ENCODE results near the gene SLC10A4.

The SLC10A4 gene

DNA sequence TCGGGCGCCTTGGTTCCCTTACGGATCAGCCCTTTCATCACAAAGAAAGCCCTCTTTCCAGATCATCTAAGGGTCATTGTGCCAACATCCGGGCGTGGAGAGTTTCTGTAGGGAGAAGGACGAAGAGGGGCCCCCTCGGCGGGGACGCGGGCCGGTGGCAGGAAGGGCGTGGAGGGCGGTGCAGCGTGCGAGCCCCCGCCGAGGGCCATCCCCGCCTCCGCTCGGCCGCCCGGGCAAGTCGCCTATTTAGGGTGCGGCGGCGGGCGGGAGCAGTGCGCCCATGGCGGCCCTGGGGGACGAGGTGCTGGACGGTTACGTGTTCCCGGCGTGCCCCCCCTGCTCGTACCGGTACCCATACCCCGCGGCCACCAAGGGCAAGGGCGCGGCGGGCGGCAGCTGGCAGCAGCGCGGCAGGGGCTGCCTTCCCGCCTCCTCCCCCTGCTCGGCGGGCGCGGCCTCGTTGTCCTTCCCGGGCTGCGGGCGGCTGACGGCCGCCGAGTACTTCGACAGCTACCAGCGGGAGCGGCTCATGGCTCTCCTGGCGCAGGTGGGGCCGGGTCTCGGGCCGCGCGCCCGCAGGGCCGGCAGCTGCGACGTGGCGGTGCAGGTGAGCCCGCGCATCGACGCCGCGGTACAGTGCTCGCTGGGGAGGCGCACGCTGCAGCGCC, 7.0 kb downstream of the SLC10A4 start, which contains the start of gene ZAR1:
Gene ZAR1 (plus strand): TSS at position 241 of the 668 bp plus-strand sequence. CDS start 40 bp downstream, at position 281.
- no peak for DNase-seq

- no peak for DNase-seq
Observed at GRCh38 chr4:48490680-48491513, 7.8 kb downstream of the SLC10A4 start.

DNA sequence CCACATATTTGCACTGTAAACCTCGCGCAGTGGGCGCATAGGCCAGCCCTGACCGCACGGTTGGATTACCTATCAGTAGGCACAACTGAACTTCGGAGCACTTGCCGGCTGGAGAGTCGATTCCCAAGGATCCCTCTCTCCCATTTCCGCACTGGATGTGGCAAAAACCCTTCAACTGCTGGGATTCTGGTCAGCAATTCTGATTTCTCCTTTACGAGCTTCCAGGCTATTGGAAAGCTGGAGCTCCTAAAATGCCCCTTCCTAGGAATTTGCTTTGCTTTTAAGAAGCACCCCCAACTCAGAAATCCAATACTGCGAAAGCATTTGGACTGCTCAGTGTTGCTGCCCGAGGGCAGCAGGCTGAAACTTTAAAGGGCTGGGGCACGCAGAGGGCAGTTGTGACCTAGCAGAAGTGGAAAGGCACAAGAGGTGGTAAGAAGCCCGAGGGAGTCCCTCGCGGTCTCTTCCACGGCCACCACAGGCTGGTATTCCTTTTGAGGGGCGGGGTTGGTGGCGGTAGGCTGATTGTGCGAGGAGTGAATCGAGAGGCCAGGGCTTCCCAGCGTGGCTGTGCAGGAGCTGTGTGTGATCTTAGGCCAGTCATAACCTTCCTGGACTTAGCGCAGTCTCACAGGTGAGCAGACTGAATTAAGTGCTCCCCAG, 8.5 kb downstream of the SLC10A4 start:
- DNase-seq, result no peak

DNA sequence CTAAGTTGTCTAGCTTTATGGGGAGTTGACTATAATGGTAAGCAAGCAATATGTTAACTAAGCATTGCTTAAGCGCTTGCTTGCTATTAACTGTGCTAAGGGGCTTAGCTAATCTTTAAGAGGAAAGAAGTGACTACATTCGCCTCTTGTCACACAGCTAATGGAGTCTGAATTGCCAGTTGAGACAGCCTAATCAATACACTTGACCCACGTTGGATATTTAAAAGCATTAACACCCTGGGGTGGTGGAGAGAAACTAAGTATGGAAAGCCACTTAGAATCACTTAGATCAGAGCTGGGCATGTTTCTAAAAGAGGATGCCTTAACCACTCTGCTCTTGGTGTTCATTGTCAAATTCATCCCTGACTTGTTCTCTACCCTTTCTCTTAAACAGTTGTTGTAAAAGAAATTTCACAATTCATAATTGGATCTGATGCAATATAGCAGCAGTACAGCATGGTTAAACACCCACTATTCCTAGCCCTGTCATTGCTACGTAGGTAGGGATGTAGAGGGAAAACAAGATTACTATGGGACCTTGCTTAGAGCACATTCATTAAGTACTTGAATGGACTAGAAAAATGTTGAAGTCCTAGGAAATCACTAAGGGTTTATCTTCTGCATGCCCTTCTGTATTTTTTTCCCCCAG, 10.4 kb downstream of the SLC10A4 start:
- DNase-seq, result no peak

DNA sequence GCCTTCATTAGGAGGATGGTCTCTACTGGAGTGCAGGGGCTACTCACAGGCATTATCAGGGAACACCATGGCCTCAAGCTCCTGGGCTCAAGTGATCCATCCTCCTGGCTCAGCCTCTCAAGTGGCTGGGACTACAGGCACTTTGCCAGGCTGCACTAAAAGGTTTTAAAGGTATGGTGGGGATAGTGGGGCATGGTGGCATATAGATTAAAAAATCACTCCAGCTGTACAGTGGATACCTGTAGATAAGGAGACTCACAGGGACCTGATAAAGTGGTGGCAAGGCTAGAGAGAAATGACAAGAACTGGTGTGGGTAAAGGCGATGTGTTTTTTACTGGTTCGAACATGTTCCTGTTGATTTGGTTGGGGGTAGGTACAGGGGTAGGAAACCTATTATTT, 12.8 kb downstream of the SLC10A4 start:
- DNase-seq, result no peak

DNA sequence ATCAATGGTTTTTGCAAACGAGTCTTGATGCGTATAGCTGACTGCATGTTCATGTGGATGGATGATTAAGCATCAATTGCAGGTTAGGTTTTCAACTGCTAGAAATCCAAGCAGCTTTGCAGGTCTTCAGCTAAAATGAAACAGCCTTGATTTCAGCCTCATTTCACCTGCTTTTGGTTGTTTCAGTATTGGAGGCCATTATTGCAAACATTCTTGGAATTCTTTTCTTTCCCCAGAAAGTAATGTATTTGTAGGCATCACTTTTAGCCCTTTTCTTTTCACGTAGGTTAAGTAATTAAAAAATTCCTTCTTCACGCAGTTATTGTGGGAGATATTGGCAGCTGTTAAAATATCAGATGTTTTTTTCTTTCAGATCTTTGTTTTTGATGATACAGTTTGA, 15.8 kb downstream of the SLC10A4 start:
- no peak for DNase-seq

DNA sequence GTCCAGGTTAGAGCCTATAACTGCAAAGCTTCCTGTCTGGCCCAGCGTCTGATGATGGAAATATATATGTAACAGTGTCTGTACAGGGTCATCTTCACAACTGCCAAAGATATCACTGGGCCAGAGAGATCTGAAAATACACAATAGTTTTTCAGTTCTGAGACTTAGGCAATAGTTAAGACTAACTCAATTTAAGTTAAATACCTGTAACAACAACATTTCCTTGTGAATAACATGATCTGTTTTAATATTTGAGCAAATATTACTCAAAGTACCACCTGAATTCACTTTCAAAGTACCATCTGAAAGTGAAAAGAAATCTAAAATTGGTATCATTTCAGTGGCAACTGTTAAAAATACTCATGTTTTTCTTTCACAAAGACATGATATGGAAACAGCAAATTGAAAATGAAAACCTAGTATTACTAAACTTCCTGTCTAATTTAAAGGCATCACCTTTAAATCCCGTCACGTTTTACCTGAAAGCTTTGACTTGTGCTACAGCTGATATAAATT, 16.5 kb downstream of the SLC10A4 start:
- no peak for DNase-seq

DNA sequence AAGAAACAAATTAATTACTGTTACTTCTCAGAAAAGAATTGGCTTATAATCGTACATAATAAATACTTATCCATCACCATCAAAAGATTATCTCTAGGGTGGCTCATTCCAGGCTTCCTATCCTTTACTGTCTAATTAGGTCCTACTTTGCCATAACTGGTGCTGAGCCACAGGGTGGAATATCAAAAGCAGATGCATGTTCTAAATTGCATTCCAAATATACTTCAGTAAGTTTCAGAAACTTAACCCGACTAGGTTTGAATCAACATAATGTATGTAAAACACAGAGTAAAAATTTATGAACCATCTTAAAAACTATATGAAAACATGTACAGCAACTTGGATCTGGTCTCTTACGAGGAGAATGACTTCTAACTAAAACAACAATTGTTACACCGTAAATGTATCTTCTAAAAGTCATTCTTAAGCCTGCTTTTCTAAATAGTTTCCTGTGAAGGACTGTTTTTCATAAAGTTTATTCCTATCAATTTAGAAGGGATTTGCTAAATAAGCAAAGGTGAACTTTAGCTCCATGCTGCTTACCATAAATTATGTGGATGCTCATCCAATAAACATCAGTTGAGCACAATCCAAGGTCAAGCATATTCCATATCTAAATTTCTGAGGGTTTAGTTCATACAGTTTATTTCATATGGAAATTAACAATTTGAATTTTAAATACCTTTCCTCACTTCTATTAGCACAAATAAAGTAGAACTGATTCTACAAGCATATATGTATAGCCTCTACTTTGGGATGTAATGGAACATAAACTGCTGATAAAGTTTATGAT, 20.3 kb downstream of the SLC10A4 start:
- DNase-seq, result no peak

- no peak for DNase-seq
Observed at GRCh38 chr4:48504026-48504330, 20.8 kb downstream of the SLC10A4 start.

GRCh38 chr4:48504352-48504751, 21.2 kb downstream of the SLC10A4 start:
- DNase-seq, result no peak

- DNase-seq, result no peak
Observed at GRCh38 chr4:48506716-48507115, 23.6 kb downstream of the SLC10A4 start.

- no peak for DNase-seq
Observed at GRCh38 chr4:48509543-48509942, 26.4 kb downstream of the SLC10A4 start.

- no peak for DNase-seq
Observed at GRCh38 chr4:48518143-48518542, 35.0 kb downstream of the SLC10A4 start.

- DNase-seq, result no peak
Observed at GRCh38 chr4:48526406-48526805, 43.3 kb downstream of the SLC10A4 start.

GRCh38 chr4:48538358-48538757, 55.2 kb downstream of the SLC10A4 start:
- DNase-seq, result no peak
